ENCODE results near the gene PALM3. TPM values are rescaled to one million over a fixed set of nuclear protein-coding genes. Genes with fewer than 3 reads are reported as not detected.

PALM3 gene
- total and polyA plus RNA-seq, 9 donors, result 0.17 to 2.6 (median 0.33) TPM; not detected in 2

DNA sequence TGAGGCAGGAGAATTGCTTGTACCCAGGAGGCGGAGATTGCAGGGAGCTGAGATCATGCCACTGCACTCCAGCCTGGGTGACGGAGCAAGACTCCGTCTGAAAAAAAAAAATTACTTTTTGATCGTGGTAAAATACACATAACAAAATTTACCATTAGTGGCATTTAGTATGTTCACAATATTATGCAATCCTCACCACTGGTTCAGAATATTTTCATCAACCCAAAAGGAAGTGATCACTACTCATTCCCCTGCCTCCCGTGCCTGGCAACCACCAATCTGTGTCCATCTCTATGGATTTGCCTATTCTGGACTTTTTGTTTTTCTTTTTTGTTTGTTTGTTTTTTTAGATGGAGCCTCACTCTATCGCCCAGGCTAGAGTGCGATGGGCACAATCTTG lies 1.2 kb upstream of the PALM3 start:
- TF ChIP-seq EP300 (IDR thresholded peaks at IDR 0.05) (no peak), POLR2A (IDR thresholded peaks at IDR 0.05) (no peak), CTCF (IDR thresholded peaks at IDR 0.05) (no peak)
- WGBS, 3 donors, result 61 to 71% (median 62%) methylated on average over 7 of the region's 7 CpGs
- Histone ChIP-seq H3K4me3 (no peak overlapping the region), H3K36me3 (no peaks in the 10 kb centered on the region), H3K4me1 (ENCODE audit: insufficient read depth) (no peaks in the 10 kb centered on the region), H3K9me3 (no peaks in the 10 kb centered on the region), H3K27me3 (no peaks in the 10 kb centered on the region), H3K27ac (no peak overlapping the region)
- intact Hi-C loops (cut with DNase I), result loop anchor here in 1 of 4 donors (10.0 kb wide), 1 partner anchor 468 kb away; no protein-coding TSS in a partner anchor
- no peak for DNase-seq

DNA sequence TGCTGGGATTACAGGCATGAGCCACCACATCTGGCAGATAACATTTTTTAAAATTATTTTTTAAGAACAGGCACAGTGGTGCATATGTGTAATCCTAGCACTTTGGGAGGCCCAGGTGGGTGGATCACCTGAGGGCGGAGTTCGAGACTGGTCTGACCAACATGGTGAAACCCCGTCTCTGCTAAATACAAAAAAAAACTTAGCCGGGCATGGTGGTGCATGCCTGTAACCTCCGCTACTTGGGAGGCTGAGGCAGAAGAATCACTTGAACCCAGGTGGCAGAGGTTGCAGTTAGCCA lies 631 bp upstream of the PALM3 start:
- Histone ChIP-seq H3K9me3 (no peaks in the 10 kb centered on the region), H3K4me1 (ENCODE audit: insufficient read depth) (peaks cover 4% of the 10 kb centered on the region), H3K36me3 (no peaks in the 10 kb centered on the region), H3K27me3 (no peaks in the 10 kb centered on the region), H3K4me3 (no peak overlapping the region), H3K27ac (no peak overlapping the region)
- intact Hi-C loops (cut with DNase I), result loop anchor here in 1 of 4 donors (10.0 kb wide), 1 partner anchor 468 kb away; no protein-coding TSS in a partner anchor
- TF ChIP-seq POLR2A (IDR thresholded peaks at IDR 0.05) (no peak), CTCF (IDR thresholded peaks at IDR 0.05) (no peak), EP300 (IDR thresholded peaks at IDR 0.05) (no peak)
- WGBS, 3 donors, result 88 to 92% (median 89%) methylated on average over 5 of the region's 5 CpGs
- DNase-seq, result no peak

GRCh38 chr19:14061081-14061749 lies 661 bp downstream of the PALM3 start:
- Histone ChIP-seq H3K27ac (no peak overlapping the region), H3K4me1 (ENCODE audit: insufficient read depth) (peaks cover 4% of the 10 kb centered on the region), H3K36me3 (no peaks in the 10 kb centered on the region), H3K27me3 (no peaks in the 10 kb centered on the region), H3K9me3 (no peaks in the 10 kb centered on the region), H3K4me3 (no peak overlapping the region)
- DNase-seq, result no peak
- intact Hi-C loops (cut with DNase I), result loop anchor here in 1 of 4 donors (10.0 kb wide), 1 partner anchor 466 kb away; no protein-coding TSS in a partner anchor
- TF ChIP-seq CTCF (IDR thresholded peaks at IDR 0.05) (no peak), EP300 (IDR thresholded peaks at IDR 0.05) (no peak), POLR2A (IDR thresholded peaks at IDR 0.05) (no peak)
- WGBS, 3 donors, result 41 to 44% (median 42%) methylated on average over 9 of the region's 9 CpGs

GRCh38 chr19:14059652-14060155 lies 2.2 kb downstream of the PALM3 start:
- 50 to 56% (median 54%) methylated on average over 8 of the region's 8 CpGs for WGBS, 3 donors
- DNase-seq, result no peak
- no peaks in the 10 kb centered on the region for H3K9me3 ChIP-seq
- no peaks in the 10 kb centered on the region for H3K36me3 ChIP-seq
- H3K27me3 ChIP-seq, result no peaks in the 10 kb centered on the region
- intact Hi-C loops (cut with DNase I), result loop anchor here in 1 of 4 donors (10.0 kb wide), 1 partner anchor 465 kb away; no protein-coding TSS in a partner anchor
- peaks cover 4% of the 10 kb centered on the region for H3K4me1 ChIP-seq (ENCODE audit: insufficient read depth)
- no peak overlapping the region for H3K27ac ChIP-seq
- no peak for TF ChIP-seq CTCF (IDR thresholded peaks at IDR 0.05)
- TF ChIP-seq POLR2A (IDR thresholded peaks at IDR 0.05), result no peak
- no peak for TF ChIP-seq EP300 (IDR thresholded peaks at IDR 0.05)
- no peak overlapping the region for H3K4me3 ChIP-seq

All from ovary (tissue), 9 donors.